ENCODE results near the gene MSH6.

DNA sequence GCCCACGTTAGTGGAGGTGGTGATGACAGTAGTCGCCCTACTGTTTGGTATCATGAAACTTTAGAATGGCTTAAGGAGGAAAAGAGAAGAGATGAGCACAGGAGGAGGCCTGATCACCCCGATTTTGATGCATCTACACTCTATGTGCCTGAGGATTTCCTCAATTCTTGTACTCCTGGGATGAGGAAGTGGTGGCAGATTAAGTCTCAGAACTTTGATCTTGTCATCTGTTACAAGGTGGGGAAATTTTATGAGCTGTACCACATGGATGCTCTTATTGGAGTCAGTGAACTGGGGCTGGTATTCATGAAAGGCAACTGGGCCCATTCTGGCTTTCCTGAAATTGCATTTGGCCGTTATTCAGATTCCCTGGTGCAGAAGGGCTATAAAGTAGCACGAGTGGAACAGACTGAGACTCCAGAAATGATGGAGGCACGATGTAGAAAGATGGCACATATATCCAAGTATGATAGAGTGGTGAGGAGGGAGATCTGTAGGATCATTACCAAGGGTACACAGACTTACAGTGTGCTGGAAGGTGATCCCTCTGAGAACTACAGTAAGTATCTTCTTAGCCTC lies 16.2 kb downstream of the MSH6 start:
- TF ChIP-seq POLR2AphosphoS5 (IDR thresholded peaks at IDR 0.05; ENCODE audit: low read depth, low read length) (no peak; the same call in 1 of the 2 replicates), SIN3A (IDR thresholded peaks at IDR 0.05; ENCODE audit: borderline replicate concordance, insufficient read depth, low read depth, low read length) (no peak)
- TF ChIP-seq, protein P1, sequence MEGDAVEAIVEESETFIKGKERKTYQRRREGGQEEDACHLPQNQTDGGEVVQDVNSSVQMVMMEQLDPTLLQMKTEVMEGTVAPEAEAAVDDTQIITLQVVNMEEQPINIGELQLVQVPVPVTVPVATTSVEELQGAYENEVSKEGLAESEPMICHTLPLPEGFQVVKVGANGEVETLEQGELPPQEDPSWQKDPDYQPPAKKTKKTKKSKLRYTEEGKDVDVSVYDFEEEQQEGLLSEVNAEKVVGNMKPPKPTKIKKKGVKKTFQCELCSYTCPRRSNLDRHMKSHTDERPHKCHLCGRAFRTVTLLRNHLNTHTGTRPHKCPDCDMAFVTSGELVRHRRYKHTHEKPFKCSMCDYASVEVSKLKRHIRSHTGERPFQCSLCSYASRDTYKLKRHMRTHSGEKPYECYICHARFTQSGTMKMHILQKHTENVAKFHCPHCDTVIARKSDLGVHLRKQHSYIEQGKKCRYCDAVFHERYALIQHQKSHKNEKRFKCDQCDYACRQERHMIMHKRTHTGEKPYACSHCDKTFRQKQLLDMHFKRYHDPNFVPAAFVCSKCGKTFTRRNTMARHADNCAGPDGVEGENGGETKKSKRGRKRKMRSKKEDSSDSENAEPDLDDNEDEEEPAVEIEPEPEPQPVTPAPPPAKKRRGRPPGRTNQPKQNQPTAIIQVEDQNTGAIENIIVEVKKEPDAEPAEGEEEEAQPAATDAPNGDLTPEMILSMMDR (IDR thresholded peaks at IDR 0.05), result no peak
- TF ChIP-seq, protein P2, sequence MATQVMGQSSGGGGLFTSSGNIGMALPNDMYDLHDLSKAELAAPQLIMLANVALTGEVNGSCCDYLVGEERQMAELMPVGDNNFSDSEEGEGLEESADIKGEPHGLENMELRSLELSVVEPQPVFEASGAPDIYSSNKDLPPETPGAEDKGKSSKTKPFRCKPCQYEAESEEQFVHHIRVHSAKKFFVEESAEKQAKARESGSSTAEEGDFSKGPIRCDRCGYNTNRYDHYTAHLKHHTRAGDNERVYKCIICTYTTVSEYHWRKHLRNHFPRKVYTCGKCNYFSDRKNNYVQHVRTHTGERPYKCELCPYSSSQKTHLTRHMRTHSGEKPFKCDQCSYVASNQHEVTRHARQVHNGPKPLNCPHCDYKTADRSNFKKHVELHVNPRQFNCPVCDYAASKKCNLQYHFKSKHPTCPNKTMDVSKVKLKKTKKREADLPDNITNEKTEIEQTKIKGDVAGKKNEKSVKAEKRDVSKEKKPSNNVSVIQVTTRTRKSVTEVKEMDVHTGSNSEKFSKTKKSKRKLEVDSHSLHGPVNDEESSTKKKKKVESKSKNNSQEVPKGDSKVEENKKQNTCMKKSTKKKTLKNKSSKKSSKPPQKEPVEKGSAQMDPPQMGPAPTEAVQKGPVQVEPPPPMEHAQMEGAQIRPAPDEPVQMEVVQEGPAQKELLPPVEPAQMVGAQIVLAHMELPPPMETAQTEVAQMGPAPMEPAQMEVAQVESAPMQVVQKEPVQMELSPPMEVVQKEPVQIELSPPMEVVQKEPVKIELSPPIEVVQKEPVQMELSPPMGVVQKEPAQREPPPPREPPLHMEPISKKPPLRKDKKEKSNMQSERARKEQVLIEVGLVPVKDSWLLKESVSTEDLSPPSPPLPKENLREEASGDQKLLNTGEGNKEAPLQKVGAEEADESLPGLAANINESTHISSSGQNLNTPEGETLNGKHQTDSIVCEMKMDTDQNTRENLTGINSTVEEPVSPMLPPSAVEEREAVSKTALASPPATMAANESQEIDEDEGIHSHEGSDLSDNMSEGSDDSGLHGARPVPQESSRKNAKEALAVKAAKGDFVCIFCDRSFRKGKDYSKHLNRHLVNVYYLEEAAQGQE (IDR thresholded peaks at IDR 0.05; ENCODE audit: insufficient read depth in 1 of 2, low read depth in 2 of 2, low read length in 1 of 2), result no peak
